CD4-positive, alpha-beta T cell treated with Interleukin-21 for 1 hour (primary cell): Measurements from ENCODE around the gene CCDC85C.

Experiments
- DNase-seq: peaks from one replicate; pipeline ENCODE4 v3.0.0-alpha.2; 2020

CCDC85C gene

GRCh38 chr14:99467336-99468078 lies 136.5 kb downstream of the CCDC85C start:
- DNase-seq, result no peak

GRCh38 chr14:99466758-99467157 lies 137.2 kb downstream of the CCDC85C start:
- DNase-seq, result no peak

- DNase-seq, result no peak
These were observed 138.7 kb downstream of the CCDC85C start for GRCh38 chr14:99465288-99465687.

- DNase-seq, result no peak
These were observed 140.0 kb downstream of the CCDC85C start for GRCh38 chr14:99463974-99464373.

- DNase-seq, result no peak
These were observed 141.8 kb downstream of the CCDC85C start for GRCh38 chr14:99462210-99462609.

- DNase-seq, result no peak
These were observed 142.5 kb downstream of the CCDC85C start for GRCh38 chr14:99461411-99462085.

GRCh38 chr14:99460793-99461192 lies 143.2 kb downstream of the CCDC85C start:
- no peak for DNase-seq

GRCh38 chr14:99459481-99460100 lies 144.4 kb downstream of the CCDC85C start:
- DNase-seq, result no peak

GRCh38 chr14:99454246-99454645 lies 149.8 kb downstream of the CCDC85C start:
- no peak for DNase-seq

GRCh38 chr14:99452968-99453367 lies 151.0 kb downstream of the CCDC85C start:
- DNase-seq, result no peak

GRCh38 chr14:99451234-99451633 lies 152.8 kb downstream of the CCDC85C start:
- DNase-seq, result no peak

GRCh38 chr14:99450266-99450665 lies 153.7 kb downstream of the CCDC85C start:
- DNase-seq, result no peak
